ENCODE results near the gene CARD14. TPM values are rescaled to one million over a fixed set of nuclear protein-coding genes. Genes with fewer than 3 reads are reported as not detected.

CARD14 gene
- total RNA-seq, 1 experiment from 2014 or later, result not detected

DNA sequence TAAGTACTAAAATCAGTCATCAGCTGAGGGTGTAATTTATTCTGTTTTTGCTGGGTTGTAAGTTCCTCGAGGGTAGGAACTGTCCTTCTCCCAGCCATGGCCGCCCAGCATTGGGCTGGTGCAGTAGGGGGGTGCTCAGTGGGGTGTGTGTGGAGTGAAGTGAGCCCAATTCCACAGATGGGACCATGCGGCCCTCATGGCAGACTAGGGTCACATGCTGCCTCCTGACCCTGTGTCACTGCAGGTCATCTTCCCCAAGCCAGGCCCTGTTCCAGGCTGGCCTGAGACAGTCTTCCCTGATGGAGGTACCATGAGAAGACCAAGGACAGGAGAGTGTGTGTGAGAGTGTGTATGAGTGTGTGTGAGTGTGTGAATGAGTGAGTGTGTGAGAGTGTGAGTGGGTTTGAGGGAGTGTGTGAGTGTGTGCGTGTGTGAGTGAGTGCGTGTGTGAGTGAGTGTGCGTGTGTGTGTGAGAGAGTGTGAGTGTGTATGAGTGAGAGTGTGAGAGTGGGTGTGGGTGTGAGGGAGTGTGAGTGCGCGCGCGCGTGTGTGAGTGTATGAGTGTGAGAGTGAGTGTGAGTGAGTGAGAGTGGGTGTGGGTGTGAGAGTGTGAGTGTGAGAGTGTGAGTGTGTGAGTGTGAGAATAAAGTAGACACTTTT is 54.1 kb downstream of the CARD14 start:
- no peaks in the 10 kb centered on the region for H3K9me3 ChIP-seq (ENCODE audit: control insufficient read depth, insufficient read depth, low read depth, low read length)
- no TSS peak for BruUV-seq (replicated peaks)
- ChIA-PET POLR2A (no interaction called here), CTCF (no interaction called here)
- peaks cover 12% of the 10 kb centered on the region for H3K4me1 ChIP-seq (ENCODE audit: control insufficient read depth, insufficient read depth, low read length)
- ATAC-seq, result no peak
- in situ Hi-C loops (cut with HindIII; ENCODE audit: low pct_unique_long_range_greater_than_20kb, low sequenced_read_pairs), result no loop called here
- H3K27me3 ChIP-seq (ENCODE audit: control insufficient read depth, insufficient read depth, low read length), result no peaks in the 10 kb centered on the region
- no peak for DNase-seq (ENCODE audit: low read depth, low spot score)
- TF ChIP-seq, protein P1, sequence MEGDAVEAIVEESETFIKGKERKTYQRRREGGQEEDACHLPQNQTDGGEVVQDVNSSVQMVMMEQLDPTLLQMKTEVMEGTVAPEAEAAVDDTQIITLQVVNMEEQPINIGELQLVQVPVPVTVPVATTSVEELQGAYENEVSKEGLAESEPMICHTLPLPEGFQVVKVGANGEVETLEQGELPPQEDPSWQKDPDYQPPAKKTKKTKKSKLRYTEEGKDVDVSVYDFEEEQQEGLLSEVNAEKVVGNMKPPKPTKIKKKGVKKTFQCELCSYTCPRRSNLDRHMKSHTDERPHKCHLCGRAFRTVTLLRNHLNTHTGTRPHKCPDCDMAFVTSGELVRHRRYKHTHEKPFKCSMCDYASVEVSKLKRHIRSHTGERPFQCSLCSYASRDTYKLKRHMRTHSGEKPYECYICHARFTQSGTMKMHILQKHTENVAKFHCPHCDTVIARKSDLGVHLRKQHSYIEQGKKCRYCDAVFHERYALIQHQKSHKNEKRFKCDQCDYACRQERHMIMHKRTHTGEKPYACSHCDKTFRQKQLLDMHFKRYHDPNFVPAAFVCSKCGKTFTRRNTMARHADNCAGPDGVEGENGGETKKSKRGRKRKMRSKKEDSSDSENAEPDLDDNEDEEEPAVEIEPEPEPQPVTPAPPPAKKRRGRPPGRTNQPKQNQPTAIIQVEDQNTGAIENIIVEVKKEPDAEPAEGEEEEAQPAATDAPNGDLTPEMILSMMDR (IDR thresholded peaks at IDR 0.05), result no peak
- TF ChIP-seq SIN3A (IDR thresholded peaks at IDR 0.05; ENCODE audit: borderline replicate concordance, insufficient read depth, low read depth, low read length) (no peak), POLR2AphosphoS5 (IDR thresholded peaks at IDR 0.05; ENCODE audit: low read depth, low read length) (no peak), TCF7L2 (IDR thresholded peaks at IDR 0.05; ENCODE audit: low read depth, low read length) (no peak)
- TF ChIP-seq, protein P2, sequence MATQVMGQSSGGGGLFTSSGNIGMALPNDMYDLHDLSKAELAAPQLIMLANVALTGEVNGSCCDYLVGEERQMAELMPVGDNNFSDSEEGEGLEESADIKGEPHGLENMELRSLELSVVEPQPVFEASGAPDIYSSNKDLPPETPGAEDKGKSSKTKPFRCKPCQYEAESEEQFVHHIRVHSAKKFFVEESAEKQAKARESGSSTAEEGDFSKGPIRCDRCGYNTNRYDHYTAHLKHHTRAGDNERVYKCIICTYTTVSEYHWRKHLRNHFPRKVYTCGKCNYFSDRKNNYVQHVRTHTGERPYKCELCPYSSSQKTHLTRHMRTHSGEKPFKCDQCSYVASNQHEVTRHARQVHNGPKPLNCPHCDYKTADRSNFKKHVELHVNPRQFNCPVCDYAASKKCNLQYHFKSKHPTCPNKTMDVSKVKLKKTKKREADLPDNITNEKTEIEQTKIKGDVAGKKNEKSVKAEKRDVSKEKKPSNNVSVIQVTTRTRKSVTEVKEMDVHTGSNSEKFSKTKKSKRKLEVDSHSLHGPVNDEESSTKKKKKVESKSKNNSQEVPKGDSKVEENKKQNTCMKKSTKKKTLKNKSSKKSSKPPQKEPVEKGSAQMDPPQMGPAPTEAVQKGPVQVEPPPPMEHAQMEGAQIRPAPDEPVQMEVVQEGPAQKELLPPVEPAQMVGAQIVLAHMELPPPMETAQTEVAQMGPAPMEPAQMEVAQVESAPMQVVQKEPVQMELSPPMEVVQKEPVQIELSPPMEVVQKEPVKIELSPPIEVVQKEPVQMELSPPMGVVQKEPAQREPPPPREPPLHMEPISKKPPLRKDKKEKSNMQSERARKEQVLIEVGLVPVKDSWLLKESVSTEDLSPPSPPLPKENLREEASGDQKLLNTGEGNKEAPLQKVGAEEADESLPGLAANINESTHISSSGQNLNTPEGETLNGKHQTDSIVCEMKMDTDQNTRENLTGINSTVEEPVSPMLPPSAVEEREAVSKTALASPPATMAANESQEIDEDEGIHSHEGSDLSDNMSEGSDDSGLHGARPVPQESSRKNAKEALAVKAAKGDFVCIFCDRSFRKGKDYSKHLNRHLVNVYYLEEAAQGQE (IDR thresholded peaks at IDR 0.05; ENCODE audit: insufficient read depth in 1 of 2, low read depth in 2 of 2, low read length in 1 of 2), result no peak
- intact Hi-C loops (cut with micrococcal nuclease; ENCODE audit: unreplicated experiment), result no loop called here
- H3K36me3 ChIP-seq (ENCODE audit: control insufficient read depth, insufficient read depth, low read length), result no peaks in the 10 kb centered on the region; the same call in 1 of the 2 replicates
- no peak overlapping the region for H3K27ac ChIP-seq (ENCODE audit: low read length)
- no peak overlapping the region for H3K4me3 ChIP-seq (ENCODE audit: low read depth in 2 of 2, low read length in 2 of 2)

DNA sequence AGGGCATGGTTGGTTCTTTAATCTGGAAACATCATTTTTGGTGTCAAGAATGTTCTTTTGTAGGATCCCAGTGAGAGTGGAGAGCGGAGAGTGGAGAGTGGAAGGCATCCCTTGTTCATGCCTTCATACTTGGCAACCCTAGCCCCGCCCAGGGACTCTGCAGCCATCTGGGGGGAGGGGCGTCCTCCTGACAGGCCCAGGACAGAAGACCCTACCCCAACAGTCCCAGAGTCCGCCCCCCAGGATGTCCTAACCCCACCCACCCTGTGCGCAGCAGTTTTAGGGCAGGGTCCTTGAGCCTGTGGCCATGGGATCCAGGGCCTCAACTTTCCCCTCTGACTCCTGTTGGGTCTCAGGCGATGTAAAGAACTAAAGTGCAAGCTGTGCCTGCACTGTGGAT is 54.9 kb downstream of the CARD14 start:
- intact Hi-C loops (cut with micrococcal nuclease; ENCODE audit: unreplicated experiment), result no loop called here
- DNase-seq (ENCODE audit: low read depth, low spot score) (no peak), ATAC-seq (no peak)
- Histone ChIP-seq H3K4me1 (ENCODE audit: control insufficient read depth, insufficient read depth, low read length) (peaks cover 7% of the 10 kb centered on the region; the same call in 1 of the 2 replicates), H3K27ac (ENCODE audit: low read length) (no peak overlapping the region), H3K36me3 (ENCODE audit: control insufficient read depth, insufficient read depth, low read length) (no peaks in the 10 kb centered on the region; the same call in 1 of the 2 replicates), H3K27me3 (ENCODE audit: control insufficient read depth, insufficient read depth, low read length) (no peaks in the 10 kb centered on the region), H3K9me3 (ENCODE audit: control insufficient read depth, insufficient read depth, low read depth, low read length) (no peaks in the 10 kb centered on the region), H3K4me3 (ENCODE audit: low read depth in 2 of 2, low read length in 2 of 2) (no peak overlapping the region)
- CTCF ChIA-PET, result no interaction called here
- no TSS peak for BruUV-seq (replicated peaks)
- in situ Hi-C loops (cut with HindIII; ENCODE audit: low pct_unique_long_range_greater_than_20kb, low sequenced_read_pairs), result no loop called here
- POLR2A ChIA-PET, result interaction anchor here (0.6 kb wide), 1 partner anchor 78 kb away, joined by 5 read pairs; no protein-coding TSS in a partner anchor
- TF ChIP-seq SIN3A (IDR thresholded peaks at IDR 0.05; ENCODE audit: borderline replicate concordance, insufficient read depth, low read depth, low read length) (no peak), POLR2AphosphoS5 (IDR thresholded peaks at IDR 0.05; ENCODE audit: low read depth, low read length) (no peak), TCF7L2 (IDR thresholded peaks at IDR 0.05; ENCODE audit: low read depth, low read length) (no peak)
- TF ChIP-seq, protein P2 (IDR thresholded peaks at IDR 0.05; ENCODE audit: insufficient read depth in 1 of 2, low read depth in 2 of 2, low read length in 1 of 2), result no peak
- TF ChIP-seq, protein P1 (IDR thresholded peaks at IDR 0.05), result no peak
